ENCODE results near the gene MPHOSPH10. TPM values are rescaled to one million over a fixed set of nuclear protein-coding genes. Genes with fewer than 3 reads are reported as not detected.

MPHOSPH10 gene
- total RNA-seq, 6 donors from 2014 or later: 11.7 to 35.6 (median 25.8) TPM

DNA sequence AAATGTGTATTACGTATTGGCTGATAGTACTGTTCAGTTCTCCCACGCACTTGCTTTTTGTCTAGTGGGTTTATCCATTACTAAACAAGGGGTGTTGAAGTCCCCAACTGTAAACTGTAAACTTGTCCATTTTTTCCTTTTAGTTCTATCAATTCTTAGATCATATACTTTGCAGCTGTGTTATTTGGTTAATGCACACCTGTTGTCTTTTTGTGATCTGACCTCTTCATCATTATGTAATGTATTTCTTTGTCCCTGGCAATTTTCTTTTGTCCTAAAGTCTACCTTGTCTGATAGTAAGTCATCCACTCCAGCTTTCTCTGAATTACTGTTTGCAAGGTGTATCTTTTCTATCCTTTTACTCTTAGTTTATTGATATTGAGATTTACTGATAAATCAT is 22.3 kb upstream of the MPHOSPH10 start:
- Histone ChIP-seq H3K9me3 (no peaks in the 10 kb centered on the region), H3K27me3 (no peaks in the 10 kb centered on the region), H3K4me1 (no peaks in the 10 kb centered on the region), H3K36me3 (peaks cover 0 to 11% (median 2%) of the 10 kb centered on the region in 4 donors), H3K4me3 (no peak overlapping the region), H3K27ac (no peak overlapping the region)
- DNase-seq (no peak), ATAC-seq (ENCODE audit: low FRiP score in 2 of 2) (no peak)
- WGBS, 2 donors: 95 to 98% methylated on average over 2 of the region's 2 CpGs
- TF ChIP-seq POLR2AphosphoS5 (IDR thresholded peaks at IDR 0.05) (no peak), EP300 (IDR thresholded peaks at IDR 0.05) (no peak), POLR2A (IDR thresholded peaks at IDR 0.05) (no peak)
- TF ChIP-seq, protein P1, sequence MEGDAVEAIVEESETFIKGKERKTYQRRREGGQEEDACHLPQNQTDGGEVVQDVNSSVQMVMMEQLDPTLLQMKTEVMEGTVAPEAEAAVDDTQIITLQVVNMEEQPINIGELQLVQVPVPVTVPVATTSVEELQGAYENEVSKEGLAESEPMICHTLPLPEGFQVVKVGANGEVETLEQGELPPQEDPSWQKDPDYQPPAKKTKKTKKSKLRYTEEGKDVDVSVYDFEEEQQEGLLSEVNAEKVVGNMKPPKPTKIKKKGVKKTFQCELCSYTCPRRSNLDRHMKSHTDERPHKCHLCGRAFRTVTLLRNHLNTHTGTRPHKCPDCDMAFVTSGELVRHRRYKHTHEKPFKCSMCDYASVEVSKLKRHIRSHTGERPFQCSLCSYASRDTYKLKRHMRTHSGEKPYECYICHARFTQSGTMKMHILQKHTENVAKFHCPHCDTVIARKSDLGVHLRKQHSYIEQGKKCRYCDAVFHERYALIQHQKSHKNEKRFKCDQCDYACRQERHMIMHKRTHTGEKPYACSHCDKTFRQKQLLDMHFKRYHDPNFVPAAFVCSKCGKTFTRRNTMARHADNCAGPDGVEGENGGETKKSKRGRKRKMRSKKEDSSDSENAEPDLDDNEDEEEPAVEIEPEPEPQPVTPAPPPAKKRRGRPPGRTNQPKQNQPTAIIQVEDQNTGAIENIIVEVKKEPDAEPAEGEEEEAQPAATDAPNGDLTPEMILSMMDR (IDR thresholded peaks at IDR 0.05): no peak

DNA sequence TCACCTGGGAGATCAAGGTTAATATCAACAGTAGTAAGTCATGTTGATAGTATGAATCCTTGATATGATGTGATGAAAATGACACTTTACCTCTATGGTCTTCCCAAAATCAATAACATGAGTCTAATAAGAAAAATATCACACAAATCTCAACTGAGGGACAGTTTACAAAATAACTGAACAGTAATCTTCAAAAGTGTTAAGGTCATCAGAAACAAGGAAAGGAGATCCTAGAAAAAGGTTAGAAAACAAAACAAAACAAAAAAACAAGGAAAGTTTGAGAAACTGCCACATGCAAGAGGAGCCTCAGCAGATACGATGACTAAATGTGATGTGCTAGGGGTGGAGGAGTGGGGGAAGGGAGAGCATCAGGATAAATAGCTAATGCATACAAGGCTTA is 16.6 kb upstream of the MPHOSPH10 start:
- no peaks in the 10 kb centered on the region for H3K4me1 ChIP-seq
- no peak for DNase-seq
- H3K27me3 ChIP-seq: no peaks in the 10 kb centered on the region
- TF ChIP-seq, protein P1 (IDR thresholded peaks at IDR 0.05): no peak
- TF ChIP-seq POLR2A (IDR thresholded peaks at IDR 0.05) (no peak), EP300 (IDR thresholded peaks at IDR 0.05) (no peak), POLR2AphosphoS5 (IDR thresholded peaks at IDR 0.05) (no peak)
- H3K27ac ChIP-seq: no peak overlapping the region
- no peak overlapping the region for H3K4me3 ChIP-seq
- H3K36me3 ChIP-seq: peaks cover 0 to 42% (median 4%) of the 10 kb centered on the region in 4 donors
- WGBS, 2 donors: 100% methylated on average over 1 of the region's 1 CpG
- ATAC-seq (ENCODE audit: low FRiP score in 2 of 2): no peak
- H3K9me3 ChIP-seq: no peaks in the 10 kb centered on the region

DNA sequence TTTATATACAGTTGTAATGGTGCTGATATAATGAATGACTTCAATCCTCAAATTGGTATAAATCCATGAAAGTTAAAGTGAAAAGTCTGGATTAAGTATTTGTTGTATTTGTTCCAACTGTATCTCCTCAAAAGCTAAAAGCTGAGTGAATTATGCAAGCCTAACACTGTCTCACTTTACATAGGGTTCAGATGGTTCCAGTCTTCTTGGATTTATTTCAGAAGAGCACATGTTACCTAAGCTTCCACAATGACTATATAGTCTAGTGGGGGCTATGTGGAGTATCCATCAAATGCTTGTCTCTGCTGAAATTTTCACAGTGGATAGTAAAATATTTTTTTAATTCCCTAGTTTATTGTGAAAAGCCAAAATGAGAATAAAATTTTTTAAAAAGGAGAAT is 13.4 kb upstream of the MPHOSPH10 start:
- TF ChIP-seq, protein P1 (IDR thresholded peaks at IDR 0.05): no peak
- no peak for TF ChIP-seq POLR2AphosphoS5 (IDR thresholded peaks at IDR 0.05)
- no peak for TF ChIP-seq EP300 (IDR thresholded peaks at IDR 0.05)
- no peak for TF ChIP-seq POLR2A (IDR thresholded peaks at IDR 0.05)
- no peaks in the 10 kb centered on the region for H3K27me3 ChIP-seq
- no peaks in the 10 kb centered on the region for H3K4me1 ChIP-seq
- no peak for ATAC-seq (ENCODE audit: low FRiP score in 2 of 2)
- no peak overlapping the region for H3K27ac ChIP-seq
- no peak overlapping the region for H3K4me3 ChIP-seq
- peaks cover 0 to 55% (median 9%) of the 10 kb centered on the region in 4 donors for H3K36me3 ChIP-seq
- H3K9me3 ChIP-seq: no peaks in the 10 kb centered on the region
- DNase-seq: no peak

DNA sequence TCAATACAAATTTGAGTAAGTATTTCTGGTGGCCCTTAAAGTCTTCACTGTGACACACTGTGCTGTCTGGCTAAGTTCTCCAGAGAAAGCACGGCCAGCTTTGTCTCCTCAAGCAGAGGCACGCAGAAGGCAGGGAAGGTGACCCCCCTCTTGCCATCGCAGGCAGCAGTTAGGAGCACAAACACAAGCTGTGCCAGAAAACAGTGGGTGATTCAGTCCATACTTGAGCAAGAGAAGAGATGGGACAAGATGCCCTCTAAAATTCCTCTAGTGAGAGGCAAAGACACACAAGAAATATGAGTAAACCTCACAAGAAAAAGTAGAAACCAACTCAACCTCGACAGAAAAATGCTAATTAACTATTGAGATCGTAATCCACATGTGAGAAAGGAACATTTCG is 10.2 kb upstream of the MPHOSPH10 start:
- no peaks in the 10 kb centered on the region for H3K9me3 ChIP-seq
- H3K27me3 ChIP-seq: no peaks in the 10 kb centered on the region
- peaks cover 0 to 67% (median 10%) of the 10 kb centered on the region in 4 donors for H3K36me3 ChIP-seq
- ATAC-seq (ENCODE audit: low FRiP score in 2 of 2) (no peak), DNase-seq (no peak)
- H3K4me3 ChIP-seq: no peak overlapping the region
- TF ChIP-seq POLR2AphosphoS5 (IDR thresholded peaks at IDR 0.05): no peak
- no peak for TF ChIP-seq POLR2A (IDR thresholded peaks at IDR 0.05)
- TF ChIP-seq, protein P1 (IDR thresholded peaks at IDR 0.05): no peak
- no peak for TF ChIP-seq EP300 (IDR thresholded peaks at IDR 0.05)
- 83 to 90% methylated on average over 6 of the region's 6 CpGs for WGBS, 2 donors
- H3K27ac ChIP-seq: no peak overlapping the region
- no peaks in the 10 kb centered on the region for H3K4me1 ChIP-seq

DNA sequence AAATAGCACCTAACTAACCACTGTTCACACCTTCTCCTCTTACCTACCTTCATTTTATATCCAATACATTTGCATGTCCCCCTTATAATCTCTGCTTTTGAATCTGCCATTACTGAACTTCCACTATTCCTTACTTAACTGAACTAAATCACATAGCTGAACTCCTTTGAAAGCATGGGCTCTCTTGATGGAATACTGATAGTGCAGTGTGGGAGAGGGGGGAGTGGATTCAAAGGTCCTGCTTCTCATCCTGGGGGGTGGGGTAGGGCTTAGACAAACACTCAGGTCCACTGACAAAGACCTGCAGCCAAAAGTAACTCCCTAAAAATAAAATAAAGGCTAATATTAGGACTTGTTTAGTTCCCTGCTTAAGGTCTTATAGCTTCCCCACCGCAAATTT is 9.0 kb upstream of the MPHOSPH10 start:
- H3K4me3 ChIP-seq: no peak overlapping the region
- DNase-seq: no peak
- peaks cover 0 to 58% (median 10%) of the 10 kb centered on the region in 4 donors for H3K36me3 ChIP-seq
- 97 to 100% methylated on average over 1 of the region's 1 CpG for WGBS, 2 donors
- no peak for ATAC-seq (ENCODE audit: low FRiP score in 2 of 2)
- H3K27ac ChIP-seq: no peak overlapping the region
- H3K9me3 ChIP-seq: no peaks in the 10 kb centered on the region
- no peaks in the 10 kb centered on the region for H3K4me1 ChIP-seq
- no peak for TF ChIP-seq EP300 (IDR thresholded peaks at IDR 0.05)
- no peak for TF ChIP-seq POLR2A (IDR thresholded peaks at IDR 0.05)
- no peak for TF ChIP-seq POLR2AphosphoS5 (IDR thresholded peaks at IDR 0.05)
- TF ChIP-seq, protein P1 (IDR thresholded peaks at IDR 0.05): no peak
- no peaks in the 10 kb centered on the region for H3K27me3 ChIP-seq
